GM12874 (cell line): ENCODE data around the gene IL1RAP.

Source experiments
- TF ChIP-seq, protein P1 (sequence below): IDR thresholded peaks from 2 replicates; pipeline ENCODE4 v1.5.1; 2011; ENCODE audit warnings: low read depth, mild to moderate bottlenecking, control low read depth, low read length, moderate library complexity; ENCODE audit not compliant: insufficient read depth

Gene IL1RAP, protein sequence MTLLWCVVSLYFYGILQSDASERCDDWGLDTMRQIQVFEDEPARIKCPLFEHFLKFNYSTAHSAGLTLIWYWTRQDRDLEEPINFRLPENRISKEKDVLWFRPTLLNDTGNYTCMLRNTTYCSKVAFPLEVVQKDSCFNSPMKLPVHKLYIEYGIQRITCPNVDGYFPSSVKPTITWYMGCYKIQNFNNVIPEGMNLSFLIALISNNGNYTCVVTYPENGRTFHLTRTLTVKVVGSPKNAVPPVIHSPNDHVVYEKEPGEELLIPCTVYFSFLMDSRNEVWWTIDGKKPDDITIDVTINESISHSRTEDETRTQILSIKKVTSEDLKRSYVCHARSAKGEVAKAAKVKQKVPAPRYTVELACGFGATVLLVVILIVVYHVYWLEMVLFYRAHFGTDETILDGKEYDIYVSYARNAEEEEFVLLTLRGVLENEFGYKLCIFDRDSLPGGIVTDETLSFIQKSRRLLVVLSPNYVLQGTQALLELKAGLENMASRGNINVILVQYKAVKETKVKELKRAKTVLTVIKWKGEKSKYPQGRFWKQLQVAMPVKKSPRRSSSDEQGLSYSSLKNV

DNA sequence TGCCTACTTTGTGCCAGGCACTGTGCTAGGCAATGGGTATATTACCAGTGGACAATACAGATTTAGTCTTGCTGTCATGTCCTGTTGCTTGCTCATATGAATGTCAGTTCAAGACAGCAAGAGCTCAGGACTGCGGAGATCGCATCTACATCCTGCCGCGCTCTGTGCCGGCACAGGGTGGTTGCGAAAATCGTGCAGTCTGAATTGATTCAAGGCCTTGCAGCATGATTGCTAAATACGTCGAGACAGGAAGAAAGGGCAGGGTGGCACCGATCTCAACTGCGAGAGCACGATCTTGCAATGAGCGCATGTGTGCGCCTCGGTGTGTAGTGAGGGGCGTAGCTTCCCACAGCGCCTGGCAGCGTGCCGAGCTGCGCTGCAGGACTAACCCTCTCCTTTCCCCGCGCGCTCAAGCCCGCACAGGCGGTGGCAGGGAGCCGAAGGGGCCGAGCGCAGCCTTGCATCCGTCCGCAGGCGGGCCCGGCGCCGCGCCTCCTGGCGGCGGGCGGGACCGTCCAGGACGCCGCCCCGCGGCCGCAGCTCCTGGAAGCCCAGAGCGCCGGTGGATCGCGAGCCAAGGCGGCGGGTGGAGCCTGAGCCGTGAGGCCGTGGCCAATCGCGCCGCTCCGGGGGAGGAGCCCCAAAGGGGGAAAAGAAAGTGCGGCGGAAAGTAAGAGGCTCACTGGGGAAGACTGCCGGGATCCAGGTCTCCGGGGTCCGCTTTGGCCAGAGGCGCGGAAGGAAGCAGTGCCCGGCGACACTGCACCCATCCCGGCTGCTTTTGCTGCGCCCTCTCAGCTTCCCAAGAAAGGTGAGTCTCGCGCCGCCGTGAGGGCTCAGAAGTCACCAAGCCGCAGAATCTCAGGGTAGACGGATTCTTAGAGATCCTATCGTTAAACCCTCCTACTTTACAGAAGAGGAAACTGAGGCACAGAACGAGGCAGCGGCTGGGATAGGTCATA, at the start of gene IL1RAP:
Gene IL1RAP, plus strand, starts transcription at position 677 of the 962 bp plus-strand sequence. CDS start 50,205 bp downstream, outside the sequence.
- TF ChIP-seq, protein P1, sequence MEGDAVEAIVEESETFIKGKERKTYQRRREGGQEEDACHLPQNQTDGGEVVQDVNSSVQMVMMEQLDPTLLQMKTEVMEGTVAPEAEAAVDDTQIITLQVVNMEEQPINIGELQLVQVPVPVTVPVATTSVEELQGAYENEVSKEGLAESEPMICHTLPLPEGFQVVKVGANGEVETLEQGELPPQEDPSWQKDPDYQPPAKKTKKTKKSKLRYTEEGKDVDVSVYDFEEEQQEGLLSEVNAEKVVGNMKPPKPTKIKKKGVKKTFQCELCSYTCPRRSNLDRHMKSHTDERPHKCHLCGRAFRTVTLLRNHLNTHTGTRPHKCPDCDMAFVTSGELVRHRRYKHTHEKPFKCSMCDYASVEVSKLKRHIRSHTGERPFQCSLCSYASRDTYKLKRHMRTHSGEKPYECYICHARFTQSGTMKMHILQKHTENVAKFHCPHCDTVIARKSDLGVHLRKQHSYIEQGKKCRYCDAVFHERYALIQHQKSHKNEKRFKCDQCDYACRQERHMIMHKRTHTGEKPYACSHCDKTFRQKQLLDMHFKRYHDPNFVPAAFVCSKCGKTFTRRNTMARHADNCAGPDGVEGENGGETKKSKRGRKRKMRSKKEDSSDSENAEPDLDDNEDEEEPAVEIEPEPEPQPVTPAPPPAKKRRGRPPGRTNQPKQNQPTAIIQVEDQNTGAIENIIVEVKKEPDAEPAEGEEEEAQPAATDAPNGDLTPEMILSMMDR: peak; percentile 54

DNA sequence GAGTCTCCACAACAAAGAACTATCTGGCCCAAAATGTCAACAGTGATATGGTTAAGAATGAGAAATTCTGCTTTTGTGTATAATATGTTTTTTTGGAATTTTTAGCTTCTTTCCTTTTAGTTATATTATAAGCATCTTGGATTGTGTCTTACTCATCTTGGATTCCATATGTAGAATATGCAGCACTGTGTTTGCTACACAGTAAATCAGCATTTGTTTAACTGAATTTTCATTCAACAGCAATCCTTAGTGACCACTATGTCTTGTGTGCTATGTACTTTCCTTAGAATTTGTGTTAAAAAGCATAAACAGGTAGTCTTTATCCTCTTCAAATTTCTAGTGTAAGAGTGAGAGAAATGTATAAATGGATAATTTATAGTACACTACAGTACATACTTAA, 46.0 kb upstream of the IL1RAP start:
- TF ChIP-seq, protein P1: no peak

DNA sequence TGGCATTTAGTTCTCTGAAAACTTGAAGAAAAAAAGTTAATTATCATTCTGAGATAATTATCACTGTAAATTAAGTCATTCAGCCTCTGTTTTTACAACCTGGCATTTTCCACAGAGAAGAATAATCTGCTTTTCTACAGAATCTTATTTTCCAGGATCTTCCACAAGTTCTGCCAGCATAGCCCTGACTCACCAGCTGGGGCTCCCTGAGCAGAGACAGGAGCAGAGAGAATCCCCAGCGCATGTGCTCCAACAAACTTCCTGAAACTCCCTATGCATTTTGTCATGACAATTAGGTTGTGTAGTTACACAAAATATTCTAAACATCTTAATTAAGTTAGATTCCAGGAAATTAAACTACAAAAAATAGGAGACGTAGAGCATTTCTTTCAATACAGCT, 32.1 kb upstream of the IL1RAP start:
- TF ChIP-seq, protein P1: no peak

DNA sequence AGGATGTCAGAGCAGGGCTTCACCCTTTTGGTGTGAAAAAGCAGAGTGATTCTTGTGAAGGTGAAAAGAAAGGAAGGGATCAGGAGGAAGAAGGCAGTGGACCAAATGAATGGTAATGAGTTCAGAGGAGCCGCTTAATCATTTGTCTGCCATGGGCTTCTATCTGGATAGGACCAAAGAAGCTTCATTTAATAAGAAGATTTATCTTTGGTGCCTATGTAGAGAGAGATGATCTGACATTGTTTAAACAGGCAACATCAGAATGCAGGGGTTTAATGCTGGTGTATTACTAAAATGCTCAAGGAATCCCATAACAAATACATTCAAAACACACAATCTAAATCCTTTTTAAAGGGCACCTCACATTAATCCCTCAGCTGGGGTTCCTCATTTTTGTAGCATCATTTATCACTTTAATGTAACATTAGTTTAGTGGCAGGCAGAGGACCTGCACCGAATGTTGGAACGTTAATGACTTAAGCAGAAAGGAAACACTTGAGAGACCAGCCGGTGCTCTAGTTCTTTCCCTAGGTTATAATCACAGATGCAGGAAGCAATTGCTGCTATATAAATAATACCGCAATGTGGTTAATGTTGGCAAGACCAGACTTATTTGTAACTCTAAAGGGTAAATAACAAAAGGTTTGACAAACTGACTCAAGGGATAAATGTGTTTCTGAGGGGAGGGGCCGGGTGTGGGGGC, 27.9 kb upstream of the IL1RAP start:
- TF ChIP-seq, protein P1: no peak

DNA sequence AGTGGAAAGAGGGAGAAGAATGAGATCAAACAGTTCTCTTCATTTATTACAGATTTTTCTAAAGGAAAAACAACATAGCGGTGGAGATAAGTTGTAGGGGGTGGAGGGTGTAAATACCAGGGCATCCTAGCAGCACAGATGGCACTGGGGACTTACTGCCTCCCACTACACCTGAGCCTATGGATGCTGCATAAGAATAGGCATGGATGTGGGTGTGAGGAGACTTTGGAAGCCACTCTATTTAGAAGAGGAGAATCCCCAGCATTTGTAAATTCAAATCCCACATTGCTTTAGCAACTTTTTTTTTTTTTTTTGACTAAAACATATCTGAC, 27.4 kb upstream of the IL1RAP start:
- TF ChIP-seq, protein P1: no peak

DNA sequence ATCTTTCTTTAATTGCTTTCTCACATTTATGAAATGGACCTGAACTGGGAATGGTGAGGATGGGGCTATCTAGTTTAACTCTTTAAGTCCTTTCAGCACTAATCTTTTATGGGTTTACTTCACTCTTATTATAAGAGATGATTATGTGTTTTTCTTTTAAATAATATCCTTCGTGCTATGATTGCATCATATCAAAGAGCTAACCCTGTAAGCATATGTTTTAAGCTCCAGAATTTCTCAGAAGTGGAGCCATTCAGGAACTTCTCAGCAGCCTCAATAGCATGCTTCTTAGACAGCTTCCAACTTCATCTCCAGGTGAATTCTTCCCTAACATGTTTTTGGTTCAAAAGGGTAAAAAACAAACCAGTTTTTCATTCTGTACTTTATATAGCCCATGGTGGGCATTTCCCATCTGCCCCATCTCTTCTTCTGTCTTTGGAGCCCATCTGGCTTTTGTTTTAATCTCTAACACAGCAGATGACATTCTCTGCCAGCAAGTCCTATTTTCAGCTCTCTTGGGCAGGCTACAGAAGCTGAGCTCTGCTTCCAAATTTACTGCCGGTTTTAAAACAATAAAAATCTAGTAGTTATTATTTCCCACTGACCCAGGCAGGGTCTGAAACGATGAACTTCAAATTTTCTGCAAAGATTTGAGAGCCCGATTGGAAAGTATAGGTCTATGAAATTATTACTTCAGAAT, 26.8 kb upstream of the IL1RAP start:
- TF ChIP-seq, protein P1: no peak
